K562 (cell line): ENCODE measurements around the gene LAMB4.

Experiments used
- CTCF ChIP-seq, 3 experiments: IDR thresholded peaks in 2 of 3; conservative IDR thresholded peaks in 1 of 3; 2 replicates each; pipeline ENCODE4 v1.5.1; 2011 to 2012; ENCODE audit warnings: low read length in 3 of 3, mild to moderate bottlenecking in 3 of 3, control low read depth in 2 of 3, improper control_type of control experiment in 1 of 3, inconsistent platforms in 1 of 3, low read depth in 1 of 3, mixed read lengths in 1 of 3, moderate library complexity in 1 of 3; ENCODE audit not compliant: insufficient read depth in 2 of 3
- HDAC6 ChIP-seq: IDR thresholded peaks from 2 replicates; pipeline ENCODE4 v1.6.1; 2012; ENCODE audit warnings: low read depth, mild to moderate bottlenecking, control low read depth, inconsistent platforms, low read length, moderate library complexity
- HNRNPLL ChIP-seq: fragments of 200-400 bp; formaldehyde crosslinking; IDR thresholded peaks from 2 replicates; pipeline ENCODE4 v1.6.1; 2017; ENCODE audit warnings: low read length, low read depth, mild to moderate bottlenecking; ENCODE audit not compliant: poor library complexity, severe bottlenecking
- KLF1 ChIP-seq: fragments of 450-650 bp; IDR thresholded peaks from 2 replicates; pipeline ENCODE4 v1.6.1; 2016; ENCODE audit warnings: missing genetic modification characterization, missing compliant biosample characterization
- MAFG ChIP-seq: fragments of 450-650 bp; conservative IDR thresholded peaks from 2 replicates; pipeline ENCODE4 v1.6.1; 2016; ENCODE audit warnings: missing genetic modification characterization, missing compliant biosample characterization
- SMAD4 ChIP-seq: fragments of 250-450 bp; sonication (Bioruptor Pico); conservative IDR thresholded peaks from 2 replicates; pipeline ENCODE4 v1.8.0; 2021; ENCODE audit warnings: inconsistent platforms, mild to moderate bottlenecking, moderate library complexity
- TAF1 ChIP-seq: IDR thresholded peaks from 2 replicates; pipeline ENCODE4 v1.6.1; 2011; ENCODE audit warnings: mild to moderate bottlenecking, low read length, moderate library complexity; ENCODE audit not compliant: insufficient read depth, control insufficient read depth, severe bottlenecking; ENCODE audit errors: extremely low read depth
- ZEB2 ChIP-seq: fragments of 450-650 bp; IDR thresholded peaks from 2 replicates; pipeline ENCODE4 v1.6.1; 2016
- ZNF134 ChIP-seq: fragments of 250-450 bp; sonication (Bioruptor Pico); conservative IDR thresholded peaks from 2 replicates; pipeline ENCODE4 v1.4.0; 2020
- ZNF253 ChIP-seq: fragments of 250-450 bp; sonication (Bioruptor Pico); conservative IDR thresholded peaks from 2 replicates; pipeline ENCODE4 v1.6.1; 2021; ENCODE audit warnings: mild to moderate bottlenecking

DNA sequence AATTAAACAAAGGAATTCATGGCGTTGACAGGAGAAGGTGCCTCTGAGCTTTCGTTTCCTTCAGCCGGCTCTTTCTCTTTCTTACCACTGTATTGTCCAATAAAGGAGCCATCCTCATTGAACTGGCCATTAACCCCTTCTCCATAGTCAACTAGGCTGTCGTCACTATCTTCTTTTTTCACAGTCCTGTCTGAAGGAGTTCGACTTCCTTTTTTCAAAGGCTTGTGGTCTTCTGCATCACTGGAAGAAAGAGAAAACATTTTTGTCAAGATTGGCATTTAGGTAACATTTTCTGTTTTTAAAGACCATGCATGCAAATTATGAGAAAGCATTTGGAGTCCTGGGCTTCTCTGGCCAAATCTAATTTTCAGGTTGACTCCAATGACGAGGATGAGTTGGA is 19.7 kb upstream of the LAMB4 start:
- no peak for TF ChIP-seq CTCF (IDR thresholded peaks at IDR 0.05 in 2 of 3, conservative IDR thresholded peaks at IDR 0.05 in 1 of 3; ENCODE audit: insufficient read depth in 2 of 3, low read depth in 1 of 3, low read length in 3 of 3)
- no peak for TF ChIP-seq ZNF253 (CRISPR knock-in tag)
- TF ChIP-seq MAFG (tag), result no peak
- TF ChIP-seq HDAC6, result no peak
- TF ChIP-seq HNRNPLL, result no peak
- no peak for TF ChIP-seq TAF1
- no peak for TF ChIP-seq ZEB2
- no peak for TF ChIP-seq SMAD4 (CRISPR knock-in tag)
- no peak for TF ChIP-seq KLF1
- TF ChIP-seq ZNF134 (CRISPR knock-in tag), result no peak
